ENCODE measurements around the gene EHMT2.
"Not testable (repeated sequence)": the region's sequence is repeated elsewhere in the genome, so short reads cannot be mapped to it uniquely, and the experiment has no call there.

The EHMT2 gene

GRCh38 chr6:31865205-31866118 lies 32.0 kb downstream of the EHMT2 start:
- DNase-seq, result no peak

- no peak for DNase-seq
These were observed 32.7 kb downstream of the EHMT2 start for GRCh38 chr6:31864818-31865204.

- not testable (repeated sequence) for DNase-seq
These were observed 33.4 kb downstream of the EHMT2 start for GRCh38 chr6:31864123-31864562.

GRCh38 chr6:31862344-31863235 lies 34.9 kb downstream of the EHMT2 start, which contains the start of gene NEU1:
NEU1 (minus strand) TSS chr6:31862821; CDS start chr6:31862776, 45 bp downstream.
- peak; percentile 99 for DNase-seq

- no peak for DNase-seq
These were observed 35.6 kb downstream of the EHMT2 start for GRCh38 chr6:31861919-31862343.

GRCh38 chr6:31861150-31861549 lies 36.3 kb downstream of the EHMT2 start:
- DNase-seq, result no peak

- no peak for DNase-seq
These were observed 37.1 kb downstream of the EHMT2 start for GRCh38 chr6:31860349-31860748.

GRCh38 chr6:31859923-31860322 lies 37.6 kb downstream of the EHMT2 start:
- DNase-seq, result no peak

- DNase-seq, result no peak
These were observed 38.8 kb downstream of the EHMT2 start for GRCh38 chr6:31858707-31859106.

GRCh38 chr6:31857774-31858173 lies 39.7 kb downstream of the EHMT2 start:
- DNase-seq, result not testable (repeated sequence)

GRCh38 chr6:31851980-31852718 lies 45.3 kb downstream of the EHMT2 start:
- not testable (repeated sequence) for DNase-seq

GRCh38 chr6:31851485-31851832 lies 46.0 kb downstream of the EHMT2 start:
- DNase-seq, result no peak

GRCh38 chr6:31850765-31851484 lies 46.6 kb downstream of the EHMT2 start:
- DNase-seq, result no peak

GRCh38 chr6:31847276-31847978 lies 50.1 kb downstream of the EHMT2 start:
- no peak for DNase-seq

GRCh38 chr6:31844507-31844906 lies 53.0 kb downstream of the EHMT2 start:
- DNase-seq, result no peak

- DNase-seq, result no peak
These were observed 55.4 kb downstream of the EHMT2 start for GRCh38 chr6:31842053-31842452.

GRCh38 chr6:31839779-31840126 lies 57.7 kb downstream of the EHMT2 start:
- DNase-seq, result not testable (repeated sequence)

GRCh38 chr6:31838968-31839367 lies 58.5 kb downstream of the EHMT2 start:
- DNase-seq, result no peak

GRCh38 chr6:31838114-31838553 lies 59.4 kb downstream of the EHMT2 start:
- not testable (repeated sequence) for DNase-seq

GRCh38 chr6:31837369-31838113 lies 60.0 kb downstream of the EHMT2 start:
- DNase-seq, result no peak

Measured in NCI-H510A treated with DMSO at 0.1 percent for 48 hours (cell line).